Left ventricle myocardium inferior (tissue), 1 donor: ENCODE results near the gene SPTLC1. TPM values are rescaled to one million over a fixed set of nuclear protein-coding genes. Genes with fewer than 3 reads are reported as not detected.

Source experiments
- DNase-seq: peaks from one replicate; pipeline ENCODE4 v3.0.0-alpha.2; 2020
- H3K27ac ChIP-seq: fragments of 200-600 bp; replicated peaks from 2 replicates; pipeline ENCODE4 v1.8.0; 2021
- H3K27me3 ChIP-seq: fragments of 200-600 bp; 2 replicates; pipeline ENCODE4 v1.8.0; 2021; ENCODE audit warnings: low read depth
- H3K36me3 ChIP-seq: fragments of 200-600 bp; 2 replicates; pipeline ENCODE4 v1.8.0; 2021
- H3K4me1 ChIP-seq: fragments of 200-600 bp; 2 replicates; pipeline ENCODE4 v1.8.0; 2021
- H3K4me3 ChIP-seq: fragments of 200-600 bp; 2 replicates; pipeline ENCODE4 v1.8.0; 2021; ENCODE audit warnings: mild to moderate bottlenecking, moderate library complexity
- H3K9me3 ChIP-seq: fragments of 200-600 bp; replicated peaks from 2 replicates; pipeline ENCODE4 v1.8.0; 2021
- CTCF ChIP-seq: fragments of 200-600 bp; IDR thresholded peaks from 2 replicates; pipeline ENCODE4 v1.8.0; 2021; ENCODE audit warnings: antibody characterized with exemption, mild to moderate bottlenecking, borderline replicate concordance
- intact Hi-C: fragments of 100-400 bp; cut with micrococcal nuclease; formaldehyde crosslinking; loops from one replicate; pipeline ENCODE4 v1.11.0; 2022
- total RNA-seq: library from RNA; stranded (reverse); fragmentation: NEBNext Ultra II Directional; extraction: Animal tissue kit (Norgen Biotek cat#: 25700); gene quantifications from one replicate; pipeline ENCODE4 v1.2.1, GENCODE V29; 2021
- donor health status: DM: no; HTN: yes; CAD: no; lungs with severe emphysema.

Gene SPTLC1
- total RNA-seq, 1 donor from 2014 or later = 21.9 TPM

- no peak for TF ChIP-seq CTCF
- no peak overlapping the region for H3K4me3 ChIP-seq
- peaks cover 61% of the 10 kb centered on the region for H3K36me3 ChIP-seq
- no peak for DNase-seq
- H3K9me3 ChIP-seq = no peaks in the 10 kb centered on the region
- H3K27ac ChIP-seq = no peak overlapping the region
- H3K27me3 ChIP-seq = no peaks in the 10 kb centered on the region
- intact Hi-C loops = no loop called here
- H3K4me1 ChIP-seq = no peaks in the 10 kb centered on the region
Measured at GRCh38 chr9:92077888-92078287, 37.3 kb downstream of the SPTLC1 start.

GRCh38 chr9:92071634-92072033 lies 43.6 kb downstream of the SPTLC1 start:
- Histone ChIP-seq H3K4me1 (no peaks in the 10 kb centered on the region), H3K27me3 (no peaks in the 10 kb centered on the region), H3K9me3 (no peaks in the 10 kb centered on the region), H3K4me3 (no peak overlapping the region), H3K27ac (no peak overlapping the region), H3K36me3 (peaks cover 47% of the 10 kb centered on the region)
- no peak for DNase-seq
- intact Hi-C loops = no loop called here
- no peak for TF ChIP-seq CTCF

GRCh38 chr9:92066168-92066567 lies 49.0 kb downstream of the SPTLC1 start:
- no peaks in the 10 kb centered on the region for H3K4me1 ChIP-seq
- no peaks in the 10 kb centered on the region for H3K27me3 ChIP-seq
- peaks cover 81% of the 10 kb centered on the region for H3K36me3 ChIP-seq
- DNase-seq = no peak
- TF ChIP-seq CTCF = no peak
- H3K27ac ChIP-seq = no peak overlapping the region
- intact Hi-C loops = no loop called here
- no peak overlapping the region for H3K4me3 ChIP-seq
- H3K9me3 ChIP-seq = peaks cover 29% of the 10 kb centered on the region

GRCh38 chr9:92064711-92065110 lies 50.5 kb downstream of the SPTLC1 start:
- DNase-seq = no peak
- no peak for TF ChIP-seq CTCF
- Histone ChIP-seq H3K4me1 (no peaks in the 10 kb centered on the region), H3K27ac (no peak overlapping the region), H3K27me3 (no peaks in the 10 kb centered on the region), H3K9me3 (peaks cover 41% of the 10 kb centered on the region), H3K4me3 (no peak overlapping the region), H3K36me3 (peaks cover 85% of the 10 kb centered on the region)
- intact Hi-C loops = no loop called here

GRCh38 chr9:92061184-92061583 lies 54.0 kb downstream of the SPTLC1 start:
- TF ChIP-seq CTCF = no peak
- no peak overlapping the region for H3K27ac ChIP-seq
- no peak overlapping the region for H3K4me3 ChIP-seq
- H3K9me3 ChIP-seq = peaks cover 41% of the 10 kb centered on the region
- no peak for DNase-seq
- peaks cover 76% of the 10 kb centered on the region for H3K36me3 ChIP-seq
- no peaks in the 10 kb centered on the region for H3K27me3 ChIP-seq
- intact Hi-C loops = no loop called here
- H3K4me1 ChIP-seq = no peaks in the 10 kb centered on the region

- no peaks in the 10 kb centered on the region for H3K27me3 ChIP-seq
- DNase-seq = no peak
- no peak overlapping the region for H3K4me3 ChIP-seq
- no peaks in the 10 kb centered on the region for H3K4me1 ChIP-seq
- TF ChIP-seq CTCF = no peak
- intact Hi-C loops = no loop called here
- H3K36me3 ChIP-seq = peaks cover 74% of the 10 kb centered on the region
- no peak overlapping the region for H3K27ac ChIP-seq
- H3K9me3 ChIP-seq = peaks cover 41% of the 10 kb centered on the region
Measured at GRCh38 chr9:92059661-92060060, 55.6 kb downstream of the SPTLC1 start.
